Ecto neural progenitor cell (in vitro differentiated cells): Measurements from ENCODE around the gene RIMS4.

Source experiments
- DNase-seq: peaks from one replicate; pipeline ENCODE4 v3.0.0-alpha.2; 2018; ENCODE audit warnings: low spot score

Gene RIMS4

DNA sequence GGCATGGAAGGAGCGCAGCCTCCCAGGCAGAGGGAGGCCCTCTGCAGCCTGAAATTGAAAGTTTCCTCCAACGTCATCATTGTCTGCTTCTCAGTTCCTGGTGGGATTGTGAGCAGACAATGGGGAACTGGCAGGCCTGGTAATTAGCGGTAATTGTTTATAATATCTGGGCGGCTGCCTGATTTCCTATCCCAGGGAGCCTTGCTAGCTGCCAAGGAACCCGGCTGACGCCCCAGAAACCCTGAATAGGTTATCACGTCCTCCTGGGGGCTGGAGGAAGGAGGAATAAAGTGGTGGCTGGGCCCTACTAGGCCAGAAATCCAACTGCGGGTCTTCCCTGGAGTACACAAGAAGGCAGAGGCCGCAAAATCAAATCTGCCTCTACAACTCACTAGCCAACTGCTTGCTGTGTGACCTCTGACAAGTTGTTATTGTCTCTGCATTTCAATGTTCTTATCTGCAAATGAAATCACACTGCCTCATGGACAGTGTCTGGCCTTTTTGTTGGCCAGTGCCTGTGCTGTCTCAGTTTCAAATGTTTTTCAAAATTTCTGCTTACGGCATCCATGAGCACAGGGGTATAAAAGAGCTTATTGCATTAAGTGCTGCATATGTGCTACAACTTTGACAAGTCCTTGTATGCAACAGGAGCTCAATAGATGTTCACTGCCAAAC, 47.7 kb downstream of the RIMS4 start:
- no peak for DNase-seq

DNA sequence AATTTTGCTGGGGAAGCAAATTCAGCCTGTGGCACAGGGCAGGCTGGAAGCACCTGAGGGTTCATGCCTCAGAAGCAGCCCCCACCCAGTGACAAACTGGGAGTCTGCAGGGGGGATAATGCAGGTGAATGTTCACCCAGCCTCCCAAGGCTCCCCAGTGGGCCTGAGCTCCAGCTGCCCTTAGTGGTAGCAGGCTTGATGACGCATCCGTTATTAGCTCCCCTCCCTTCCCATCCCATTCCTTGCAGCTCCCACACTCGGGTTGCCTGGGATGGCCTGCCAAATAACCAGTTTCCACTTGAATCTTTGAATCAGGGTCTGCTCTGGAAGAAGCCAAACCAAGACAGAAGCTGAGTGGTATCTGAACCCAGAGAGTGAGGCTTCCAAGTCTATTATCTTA, 48.9 kb downstream of the RIMS4 start:
- DNase-seq = no peak

DNA sequence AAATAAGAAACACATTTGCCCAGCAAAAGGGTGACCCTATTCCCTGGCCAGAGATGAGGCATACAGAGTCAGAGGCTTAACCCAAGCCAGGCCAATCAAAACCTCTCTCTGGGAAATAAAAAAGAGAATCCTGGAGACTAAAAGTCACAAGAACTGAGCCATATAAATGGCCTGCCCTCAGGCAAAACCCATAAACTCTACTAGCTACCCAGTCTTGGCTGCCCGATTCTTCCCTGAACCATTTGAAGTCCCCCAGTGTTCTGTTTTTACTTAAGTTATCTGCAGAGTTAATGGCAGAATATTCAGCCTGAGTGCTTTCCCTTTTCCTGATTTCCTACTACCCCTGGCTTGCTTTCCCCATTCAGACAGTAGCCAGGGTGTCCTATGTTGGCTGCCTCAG, 50.8 kb downstream of the RIMS4 start:
- DNase-seq = no peak

DNA sequence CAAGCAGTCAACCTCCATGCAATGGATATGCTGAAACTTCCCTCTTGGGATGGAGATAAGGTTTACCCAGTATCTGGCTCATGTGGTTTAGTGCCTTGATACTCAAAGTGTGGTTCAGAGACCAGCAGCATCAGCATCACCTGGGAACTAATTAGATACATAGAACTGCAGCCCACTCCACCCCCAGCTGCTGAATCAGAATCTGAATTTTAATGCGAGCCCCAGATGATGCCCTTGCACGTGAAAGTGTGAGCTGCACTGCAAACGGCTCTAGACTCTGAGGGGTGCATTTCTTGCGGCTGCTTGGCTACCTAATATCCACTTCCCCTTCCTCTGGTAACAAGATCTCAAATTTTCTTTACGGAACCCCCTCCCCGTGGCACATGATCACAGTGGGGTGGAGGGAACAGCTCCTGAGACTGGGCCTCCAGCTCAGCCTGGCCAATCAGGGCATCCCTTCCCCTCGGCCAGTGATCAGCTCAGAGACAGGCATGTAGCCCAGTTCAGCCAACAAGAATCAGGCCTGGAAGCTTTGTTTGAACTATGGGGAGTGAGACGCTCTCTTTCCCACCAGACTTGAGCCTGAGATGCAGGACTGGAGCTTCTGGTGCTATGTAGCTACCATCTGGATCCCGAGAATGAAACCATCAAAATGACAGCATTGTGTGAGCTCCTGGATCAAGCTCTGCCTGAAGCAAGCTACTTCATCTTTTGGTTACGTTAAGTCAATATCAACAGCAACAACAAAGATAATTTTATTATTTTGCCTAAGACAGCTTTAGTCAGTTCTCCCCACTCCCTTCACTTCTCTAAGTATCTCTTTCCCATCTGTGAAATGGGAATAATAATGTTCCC, 51.9 kb downstream of the RIMS4 start:
- DNase-seq = no peak

DNA sequence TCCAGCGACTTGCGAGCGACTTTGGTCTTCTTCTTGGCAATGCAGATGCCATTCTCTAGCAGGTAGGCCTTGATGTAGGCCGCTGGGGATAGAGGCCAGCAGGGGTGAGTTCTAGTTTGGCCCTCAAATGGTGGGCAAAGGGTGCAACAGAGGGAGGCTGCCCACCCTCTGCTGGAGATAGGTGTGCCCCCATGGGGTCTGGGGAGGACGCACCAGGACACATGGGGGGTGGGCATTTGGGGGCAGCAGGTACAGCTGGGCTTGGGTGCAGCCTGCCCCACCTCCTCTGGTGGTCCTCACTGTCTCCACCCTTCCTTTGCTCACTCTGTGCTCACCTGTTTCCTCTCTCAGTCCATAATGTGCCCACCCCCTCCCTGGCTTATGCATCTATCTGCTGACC, 53.4 kb downstream of the RIMS4 start:
- no peak for DNase-seq

DNA sequence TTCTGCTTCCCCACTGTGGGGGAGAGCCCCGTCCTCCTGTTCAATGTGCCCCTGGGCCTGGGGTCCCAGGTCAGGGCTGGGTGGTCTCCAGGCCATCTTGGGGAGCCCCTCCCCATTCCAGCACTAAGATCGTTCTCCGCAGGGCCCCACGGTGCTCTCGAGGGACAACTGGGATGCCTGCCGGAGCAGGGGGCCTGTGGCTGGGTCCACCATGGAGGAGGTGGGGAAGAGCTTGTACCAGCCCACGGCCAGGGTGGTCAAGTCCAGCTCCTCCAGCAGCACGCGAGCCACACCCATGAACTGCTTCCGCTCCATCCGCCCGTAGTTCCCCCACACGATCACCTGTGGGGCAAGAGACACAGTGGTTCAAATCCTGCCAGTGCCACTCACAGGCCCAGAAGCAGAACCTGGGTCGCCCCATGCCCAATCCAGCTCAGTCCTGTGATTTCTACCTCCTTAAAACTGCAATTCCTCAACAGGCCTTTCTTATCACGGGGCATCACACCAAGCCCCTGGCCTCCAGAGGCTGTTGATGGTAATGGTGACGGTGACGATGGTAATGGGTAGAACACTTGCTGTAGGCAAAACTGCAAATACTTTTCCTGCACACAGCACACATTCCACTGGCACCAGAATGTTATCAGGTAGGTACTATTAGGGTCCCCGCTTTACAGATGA, 54.2 kb downstream of the RIMS4 start:
- no peak for DNase-seq

DNA sequence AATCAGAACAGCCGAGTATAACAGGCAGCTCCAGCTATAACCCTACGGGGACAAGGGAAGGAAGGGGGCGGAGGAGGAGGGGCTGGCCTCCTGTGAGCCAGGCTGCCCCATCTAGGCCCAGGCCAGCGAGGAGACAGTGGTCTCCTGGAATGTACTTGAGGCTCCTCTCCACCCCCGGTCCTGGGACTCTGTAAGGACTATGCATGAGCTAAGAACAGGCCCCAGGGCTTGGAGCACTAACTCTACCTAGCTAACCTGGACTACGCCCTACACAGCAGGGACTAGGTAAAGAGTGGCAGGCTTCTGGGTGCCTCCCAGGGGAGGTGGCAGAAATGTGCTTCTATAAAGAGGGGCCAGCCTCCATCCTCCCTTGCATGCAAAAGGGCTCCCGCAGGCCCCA, 55.8 kb downstream of the RIMS4 start:
- DNase-seq = peak; percentile 38

DNA sequence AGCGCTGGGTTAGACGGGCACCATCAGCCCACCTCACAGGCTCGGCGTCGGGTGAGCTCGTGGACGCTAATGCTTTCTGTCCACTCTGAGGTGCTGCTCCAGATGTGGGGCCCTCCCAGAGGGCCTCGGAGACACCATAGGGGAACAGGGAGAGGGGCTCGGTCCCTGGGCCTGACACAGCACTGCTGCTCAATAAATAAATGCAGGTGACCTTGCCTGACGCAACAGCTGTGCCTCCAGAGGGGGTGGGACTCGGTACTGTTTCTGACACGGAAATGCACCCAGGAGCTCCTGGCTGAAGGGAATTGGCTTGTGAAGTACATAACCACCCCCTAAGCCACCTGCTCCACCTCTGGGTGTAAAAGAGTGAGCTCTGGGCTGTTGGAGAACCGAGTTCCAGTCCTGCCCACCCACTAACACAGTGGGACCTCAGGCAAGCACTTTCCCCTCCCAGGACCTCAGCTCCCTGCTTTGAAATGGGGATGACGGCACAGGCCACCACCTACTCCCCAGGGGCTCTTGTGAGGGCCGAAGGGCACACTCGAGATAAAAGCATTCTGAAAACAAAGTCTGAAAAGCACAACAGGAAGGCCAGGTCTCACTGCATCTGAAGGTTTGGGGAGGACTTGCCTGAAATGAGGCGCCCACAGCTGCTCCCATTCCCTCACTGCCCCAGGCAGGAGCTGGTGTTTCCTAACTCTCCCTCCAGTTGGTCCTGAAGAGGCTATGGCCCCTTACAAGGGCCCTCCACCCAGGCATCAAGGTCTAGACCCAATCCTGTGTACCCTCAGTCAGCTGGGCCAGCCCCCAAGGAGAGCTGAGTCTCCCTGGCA, 58.0 kb downstream of the RIMS4 start:
- DNase-seq = no peak

DNA sequence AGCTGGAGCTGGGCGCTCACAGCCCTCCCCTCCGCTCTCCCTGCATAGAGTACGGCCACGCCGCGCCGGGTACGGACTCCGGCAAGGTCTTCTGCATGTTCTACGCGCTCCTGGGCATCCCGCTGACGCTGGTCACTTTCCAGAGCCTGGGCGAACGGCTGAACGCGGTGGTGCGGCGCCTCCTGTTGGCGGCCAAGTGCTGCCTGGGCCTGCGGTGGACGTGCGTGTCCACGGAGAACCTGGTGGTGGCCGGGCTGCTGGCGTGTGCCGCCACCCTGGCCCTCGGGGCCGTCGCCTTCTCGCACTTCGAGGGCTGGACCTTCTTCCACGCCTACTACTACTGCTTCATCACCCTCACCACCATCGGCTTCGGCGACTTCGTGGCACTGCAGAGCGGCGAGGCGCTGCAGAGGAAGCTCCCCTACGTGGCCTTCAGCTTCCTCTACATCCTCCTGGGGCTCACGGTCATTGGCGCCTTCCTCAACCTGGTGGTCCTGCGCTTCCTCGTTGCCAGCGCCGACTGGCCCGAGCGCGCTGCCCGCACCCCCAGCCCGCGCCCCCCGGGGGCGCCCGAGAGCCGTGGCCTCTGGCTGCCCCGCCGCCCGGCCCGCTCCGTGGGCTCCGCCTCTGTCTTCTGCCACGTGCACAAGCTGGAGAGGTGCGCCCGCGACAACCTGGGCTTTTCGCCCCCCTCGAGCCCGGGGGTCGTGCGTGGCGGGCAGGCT, 60.1 kb downstream of the RIMS4 start:
- DNase-seq = no peak

DNA sequence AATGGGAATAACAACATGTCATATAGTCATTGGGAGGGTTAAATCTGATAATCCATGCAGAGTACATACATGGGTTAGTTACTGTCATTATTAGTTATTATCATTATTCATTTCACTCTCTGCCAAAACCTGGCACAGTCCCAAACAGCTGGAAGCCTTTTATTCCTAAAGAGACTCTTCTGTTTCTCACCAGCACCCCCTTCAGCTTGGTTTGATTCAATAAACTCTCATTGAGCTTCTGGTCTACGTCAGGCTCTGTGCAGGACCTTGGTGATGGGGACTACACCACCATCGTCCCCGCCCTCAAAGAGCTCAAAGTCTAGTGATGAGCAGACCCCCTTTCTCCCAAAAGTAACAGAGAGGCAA, 62.4 kb downstream of the RIMS4 start:
- no peak for DNase-seq

DNA sequence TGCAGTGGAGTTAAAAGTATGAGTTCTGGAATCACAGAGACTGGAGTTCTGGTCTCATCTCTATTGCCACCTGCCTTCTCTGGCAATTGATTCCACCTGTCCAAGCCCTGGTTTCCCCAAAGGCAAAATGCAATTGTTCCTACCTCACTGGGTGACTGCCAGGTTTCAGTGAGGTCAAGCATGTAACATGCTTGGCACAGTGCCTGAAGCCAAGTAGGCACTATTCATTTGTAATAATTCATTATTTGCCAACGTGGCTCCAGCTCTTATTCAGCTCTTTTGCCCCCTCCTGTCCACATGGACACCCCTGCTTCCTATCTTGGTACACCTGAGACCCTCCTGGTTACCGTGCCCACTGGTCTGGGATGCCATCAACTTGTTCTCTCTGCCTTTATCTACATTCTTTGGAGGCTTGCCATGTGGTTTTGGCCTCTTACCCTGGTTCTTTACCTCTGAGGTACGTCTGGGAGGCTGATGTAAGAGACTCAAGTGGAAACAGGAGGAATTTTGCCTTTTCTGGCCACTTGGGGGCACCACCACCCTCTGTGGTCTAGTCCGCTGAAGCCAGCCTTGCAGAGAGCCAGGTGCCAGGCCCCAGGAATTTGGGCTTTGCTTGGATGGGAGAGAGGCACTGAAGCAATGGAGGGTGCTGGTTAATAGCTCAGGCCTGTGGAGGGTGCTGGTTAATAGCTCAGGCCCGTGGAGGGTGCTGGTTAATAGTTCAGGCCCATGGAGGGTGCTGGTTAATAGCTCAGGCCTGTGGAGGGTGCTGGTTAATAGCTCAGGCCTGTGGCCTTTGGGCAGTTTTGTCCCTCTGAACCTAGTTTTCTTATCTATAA, 63.0 kb downstream of the RIMS4 start:
- DNase-seq = peak; percentile 80

DNA sequence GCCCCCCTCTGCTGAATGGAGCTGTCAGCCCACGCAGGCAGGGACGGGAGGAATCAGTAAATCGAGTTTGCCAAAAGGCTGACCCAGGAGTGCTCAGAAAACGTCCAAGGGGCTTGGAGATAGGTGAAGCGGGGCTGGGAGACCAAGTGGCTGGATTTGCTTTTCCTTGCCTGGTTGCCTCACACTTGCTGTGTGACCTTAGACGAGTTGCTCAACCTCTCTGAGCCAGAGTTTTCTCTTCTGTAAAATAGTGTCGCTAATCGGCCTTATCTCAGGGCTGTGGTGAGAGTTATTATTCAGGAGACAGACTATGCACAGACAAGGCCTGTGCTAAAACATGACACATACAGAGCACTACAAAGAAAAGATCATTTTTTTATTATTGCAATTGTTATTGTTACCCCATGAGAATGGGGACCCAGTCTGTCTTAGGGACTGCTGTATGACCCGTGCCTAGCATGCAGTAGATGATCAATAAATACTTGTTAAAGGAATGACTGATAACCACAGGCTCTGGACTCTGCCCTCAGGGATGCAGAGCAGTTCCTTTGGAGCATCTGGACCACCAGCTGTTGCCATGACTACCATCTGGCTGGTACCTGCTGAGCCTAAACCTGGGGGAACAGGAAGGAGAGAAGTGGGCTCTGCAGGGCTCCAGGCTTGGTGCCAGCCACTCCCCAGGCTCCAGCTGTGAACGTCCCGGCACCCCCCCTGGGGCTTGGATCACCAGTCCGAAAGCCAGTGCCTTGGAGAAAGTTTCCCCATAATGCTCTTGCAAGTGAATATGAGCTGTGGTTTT, 63.8 kb downstream of the RIMS4 start:
- DNase-seq = no peak

DNA sequence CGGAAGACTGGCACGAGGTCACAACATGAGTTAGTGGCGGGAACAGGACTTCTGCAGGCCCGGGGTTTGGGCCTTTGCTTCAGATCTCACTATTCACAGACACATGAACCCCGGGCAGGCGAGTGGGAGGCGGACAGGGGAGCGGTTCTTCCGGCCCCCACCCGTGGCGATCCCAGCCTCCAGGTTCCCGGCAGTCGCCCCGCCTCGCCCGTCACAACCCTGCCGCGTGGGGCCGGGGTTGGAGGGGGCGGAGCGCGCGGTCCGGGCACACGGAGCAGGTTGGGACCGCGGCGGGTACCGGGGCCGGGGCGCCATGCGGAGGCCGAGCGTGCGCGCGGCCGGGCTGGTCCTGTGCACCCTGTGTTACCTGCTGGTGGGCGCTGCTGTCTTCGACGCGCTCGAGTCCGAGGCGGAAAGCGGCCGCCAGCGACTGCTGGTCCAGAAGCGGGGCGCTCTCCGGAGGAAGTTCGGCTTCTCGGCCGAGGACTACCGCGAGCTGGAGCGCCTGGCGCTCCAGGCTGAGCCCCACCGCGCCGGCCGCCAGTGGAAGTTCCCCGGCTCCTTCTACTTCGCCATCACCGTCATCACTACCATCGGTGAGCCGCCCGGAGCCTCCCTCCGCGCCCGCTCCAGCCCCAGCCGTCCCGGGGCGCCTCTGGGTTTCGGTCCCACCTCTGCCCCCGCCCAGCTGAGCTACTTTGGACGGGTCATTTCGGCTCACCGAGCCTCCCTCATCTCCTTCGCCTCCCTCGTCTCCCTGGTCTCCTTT, 64.6 kb downstream of the RIMS4 start, which contains the start of gene KCNK15:
Gene KCNK15 (plus strand): TSS at position 268 of the 769 bp plus-strand sequence. CDS start 46 bp downstream, at position 314.
- peak; percentile 62 for DNase-seq

DNA sequence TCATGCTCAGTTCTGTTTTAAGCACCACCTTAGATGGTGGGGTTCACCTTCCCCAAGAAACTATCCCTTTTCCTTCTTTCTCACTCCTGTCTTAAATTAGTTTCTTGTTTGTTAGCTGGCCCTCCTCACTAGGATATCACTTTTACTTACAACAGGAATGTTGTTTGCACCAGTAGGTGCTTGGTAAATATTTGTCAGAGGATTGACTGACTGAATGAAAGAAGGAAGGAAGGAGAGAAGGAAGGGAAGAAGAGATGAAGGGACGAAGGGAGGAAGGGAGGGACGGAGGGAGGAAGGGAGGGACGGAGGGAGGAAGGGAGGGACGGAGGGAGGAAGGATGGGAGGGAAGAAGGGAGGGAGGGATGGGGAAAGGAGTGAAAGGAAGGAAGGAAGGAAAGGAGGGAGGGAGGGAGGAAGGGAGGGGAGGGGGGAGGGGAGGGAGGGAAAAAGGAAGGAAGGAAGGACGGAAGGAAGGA, 65.2 kb downstream of the RIMS4 start:
- no peak for DNase-seq

DNA sequence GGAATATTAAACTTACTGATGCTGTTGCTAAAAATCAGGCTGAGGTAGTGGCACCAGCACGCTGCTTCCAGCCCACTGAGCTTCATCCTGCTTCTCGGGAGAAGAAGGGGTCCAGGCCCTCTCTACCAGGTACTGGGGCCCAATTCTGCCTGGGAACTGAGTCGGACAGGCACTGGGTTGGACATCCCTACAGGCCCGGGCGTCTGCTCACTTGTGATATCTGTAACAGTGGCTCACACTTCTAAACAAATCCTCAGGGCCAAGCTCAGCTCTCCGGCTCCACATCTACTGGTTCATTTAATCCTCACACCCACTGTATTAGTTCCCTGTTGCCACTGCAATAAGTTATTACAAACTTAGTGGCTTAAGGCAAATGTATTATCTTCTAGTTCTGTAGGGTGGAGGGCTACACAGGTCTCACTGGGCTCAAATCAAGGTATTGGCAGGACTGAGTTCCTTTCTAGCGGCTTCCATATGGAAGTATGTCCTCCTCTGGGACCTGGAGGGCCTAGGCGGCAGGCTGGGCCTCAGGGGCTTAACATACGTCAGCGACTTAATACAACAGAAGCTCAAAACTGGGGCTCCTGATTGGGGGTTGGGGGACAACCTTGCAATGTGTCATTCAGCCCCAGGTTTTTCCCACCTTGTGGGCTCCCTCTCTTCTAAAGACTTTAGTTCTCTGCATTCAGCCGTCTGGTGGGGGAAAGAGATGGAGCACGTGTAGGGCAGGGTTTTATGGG, 66.3 kb downstream of the RIMS4 start:
- DNase-seq = no peak

DNA sequence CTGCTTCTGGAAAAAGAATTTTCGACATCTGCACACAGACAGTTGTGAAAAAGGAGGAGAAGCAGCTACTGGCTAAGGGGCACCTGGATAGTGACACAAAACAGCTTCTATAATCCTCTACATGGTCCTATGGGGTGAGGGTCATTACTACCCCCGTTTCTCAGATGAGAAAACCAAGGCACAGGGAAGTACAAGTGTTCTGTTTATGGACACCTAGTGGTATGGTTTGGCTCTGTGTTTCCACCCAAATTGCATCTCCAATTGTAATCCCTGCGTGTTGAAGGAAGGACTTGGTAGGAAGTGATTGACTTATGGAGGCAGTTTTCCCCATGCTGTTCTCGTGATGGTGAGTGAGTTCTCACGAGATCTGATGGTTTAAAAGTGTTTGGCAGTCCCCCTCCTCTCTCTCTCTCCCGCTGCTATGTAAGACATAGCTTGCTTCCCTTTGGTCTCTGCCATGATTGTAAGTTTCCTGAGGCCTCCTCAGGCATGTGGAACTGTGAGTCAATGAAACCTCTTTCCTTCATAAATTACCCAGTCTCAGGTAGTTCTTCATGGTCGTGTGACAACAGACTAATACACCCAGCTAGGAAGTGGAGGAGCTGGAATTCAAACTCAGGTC, 67.2 kb downstream of the RIMS4 start:
- no peak for DNase-seq

DNA sequence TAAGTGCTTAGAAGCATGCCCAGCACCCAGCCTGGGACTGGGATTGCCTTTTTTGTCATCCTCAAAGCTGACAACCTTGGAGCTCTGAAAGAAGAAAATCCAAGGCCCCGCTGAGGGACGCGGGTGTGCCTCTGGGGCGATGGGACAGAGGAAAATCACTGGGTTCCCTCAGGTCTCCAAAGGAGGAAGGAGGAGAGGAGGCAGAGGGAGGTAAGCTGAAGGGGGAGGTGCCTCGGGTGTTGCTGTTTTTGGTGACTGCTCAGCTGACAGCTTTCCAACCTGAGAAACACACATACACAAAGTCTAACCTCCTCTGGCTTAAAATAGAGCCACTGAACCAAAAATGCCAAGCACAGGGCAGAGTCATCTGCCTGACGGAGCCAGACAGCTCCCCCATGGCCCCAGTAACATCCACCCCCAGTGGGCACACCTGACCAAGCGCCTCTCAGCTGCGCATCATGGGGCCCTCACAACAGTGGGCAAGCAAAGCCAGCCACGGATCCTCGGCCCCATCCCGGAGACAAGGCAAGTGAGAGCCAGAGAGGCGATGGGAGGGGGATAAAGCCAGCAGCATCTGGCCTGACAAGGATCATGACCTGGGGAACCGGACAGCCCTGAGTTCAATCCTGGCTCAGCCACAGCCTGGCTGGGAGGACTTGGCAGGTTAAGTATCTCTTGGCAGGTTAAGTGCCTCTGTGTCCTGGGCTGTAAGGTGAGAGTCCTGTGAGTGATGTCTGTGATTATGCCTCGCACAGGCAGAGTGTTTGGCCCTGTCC, 67.9 kb downstream of the RIMS4 start:
- no peak for DNase-seq
